Breast epithelium (tissue), 4 donors: ENCODE results near the gene TOX2. TPM values are rescaled to one million over a fixed set of nuclear protein-coding genes. Genes with fewer than 3 reads are reported as not detected.

Experiments used
- DNase-seq, 2 donors: peaks; one replicate each; pipeline ENCODE4 v3.0.0-alpha.2; 2019; ENCODE audit warnings: low spot score in 2 of 2
- H3K27ac ChIP-seq, 2 donors: fragments of 200-600 bp; sonication (generic) in 1 of 2; one replicate each; pipeline ENCODE4 v1.5.1; 2016 to 2019; ENCODE audit warnings: mild to moderate bottlenecking in 1 of 2
- H3K27me3 ChIP-seq, 2 donors: fragments of 200-600 bp; sonication (generic) in 1 of 2; one replicate each; pipeline versions ENCODE4 v1.5.1 to v1.6.0; 2017 to 2019; ENCODE audit warnings: control low read depth in 1 of 2, mild to moderate bottlenecking in 1 of 2
- H3K36me3 ChIP-seq: fragments of 200-600 bp; one replicate; pipeline ENCODE4 v1.5.1; 2019
- H3K4me1 ChIP-seq, 2 donors: fragments of 200-600 bp; sonication (generic); one replicate each; pipeline ENCODE4 v1.5.1; 2016 to 2019; ENCODE audit warnings: control low read depth in 1 of 2
- H3K4me3 ChIP-seq, 3 donors: fragments of 200-600 bp; sonication (generic); 1 replicate in 2 of 3; 2 replicates in 1 of 3; pipeline ENCODE4 v1.5.1; 2016 to 2019; ENCODE audit warnings: mild to moderate bottlenecking in 3 of 3, moderate library complexity in 2 of 3
- H3K9me3 ChIP-seq, 2 donors: fragments of 200-600 bp; sonication (generic) in 1 of 2; one replicate each; pipeline ENCODE4 v1.5.1; 2016 to 2019; ENCODE audit warnings: control low read depth in 1 of 2
- POLR2A ChIP-seq: fragments of 450-650 bp; IDR thresholded peaks from one replicate; pipeline ENCODE4 v1.6.1; 2016; ENCODE audit warnings: antibody characterized with exemption, mild to moderate bottlenecking, moderate library complexity
- POLR2AphosphoS5 ChIP-seq, 3 donors: sonication (generic); formaldehyde crosslinking; IDR thresholded peaks; one replicate each; pipeline ENCODE4 v1.6.1; 2017; ENCODE audit warnings: antibody characterized with exemption in 3 of 3
- intact Hi-C: fragments of 100-400 bp; cut with DNase I; formaldehyde crosslinking; loops from one replicate; pipeline ENCODE4 v1.15.1; 2023; ENCODE audit warnings: low total_unique reads
- total RNA-seq, 3 donors: library from RNA; depleted of rRNA; stranded (reverse); fragments of >200 nt; gene quantifications; one replicate each; pipeline ENCODE4 v1.1.0, GENCODE V29; 2016
- TF ChIP-seq, protein P1 (sequence below), 3 donors: fragments of 450-650 bp; IDR thresholded peaks; one replicate each; pipeline ENCODE4 v1.5.1; 2016 to 2017; ENCODE audit warnings: antibody characterized with exemption in 3 of 3, mild to moderate bottlenecking in 3 of 3, moderate library complexity in 3 of 3

The TOX2 gene
- total RNA-seq, 3 donors from 2014 or later, result 0.44 to 7.4 (median 0.66) TPM

DNA sequence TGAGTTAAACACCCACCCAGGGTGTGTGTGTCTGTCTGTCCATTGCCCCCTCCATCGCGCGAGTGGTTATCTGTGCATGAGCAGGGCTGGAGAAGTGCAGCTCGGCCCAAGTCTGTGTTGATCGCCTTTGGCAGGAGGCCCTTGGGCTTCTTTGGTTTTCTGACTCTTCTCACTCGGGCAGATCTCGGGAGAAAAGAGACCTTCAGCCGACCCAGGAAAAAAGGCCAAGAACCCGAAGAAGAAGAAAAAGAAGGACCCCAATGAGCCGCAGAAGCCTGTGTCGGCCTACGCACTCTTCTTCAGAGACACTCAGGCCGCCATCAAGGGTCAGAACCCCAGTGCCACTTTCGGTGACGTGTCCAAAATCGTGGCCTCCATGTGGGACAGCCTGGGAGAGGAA, 139.5 kb downstream of the TOX2 start:
- TF ChIP-seq POLR2A (no peak), POLR2AphosphoS5 (IDR thresholded peaks at IDR 0.05) (no peak)
- TF ChIP-seq, protein P1, sequence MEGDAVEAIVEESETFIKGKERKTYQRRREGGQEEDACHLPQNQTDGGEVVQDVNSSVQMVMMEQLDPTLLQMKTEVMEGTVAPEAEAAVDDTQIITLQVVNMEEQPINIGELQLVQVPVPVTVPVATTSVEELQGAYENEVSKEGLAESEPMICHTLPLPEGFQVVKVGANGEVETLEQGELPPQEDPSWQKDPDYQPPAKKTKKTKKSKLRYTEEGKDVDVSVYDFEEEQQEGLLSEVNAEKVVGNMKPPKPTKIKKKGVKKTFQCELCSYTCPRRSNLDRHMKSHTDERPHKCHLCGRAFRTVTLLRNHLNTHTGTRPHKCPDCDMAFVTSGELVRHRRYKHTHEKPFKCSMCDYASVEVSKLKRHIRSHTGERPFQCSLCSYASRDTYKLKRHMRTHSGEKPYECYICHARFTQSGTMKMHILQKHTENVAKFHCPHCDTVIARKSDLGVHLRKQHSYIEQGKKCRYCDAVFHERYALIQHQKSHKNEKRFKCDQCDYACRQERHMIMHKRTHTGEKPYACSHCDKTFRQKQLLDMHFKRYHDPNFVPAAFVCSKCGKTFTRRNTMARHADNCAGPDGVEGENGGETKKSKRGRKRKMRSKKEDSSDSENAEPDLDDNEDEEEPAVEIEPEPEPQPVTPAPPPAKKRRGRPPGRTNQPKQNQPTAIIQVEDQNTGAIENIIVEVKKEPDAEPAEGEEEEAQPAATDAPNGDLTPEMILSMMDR (IDR thresholded peaks at IDR 0.05), result no peak
- intact Hi-C loops, result no loop called here
- no peaks in the 10 kb centered on the region for H3K36me3 ChIP-seq
- H3K4me3 ChIP-seq, result no peak overlapping the region
- H3K9me3 ChIP-seq, result no peaks in the 10 kb centered on the region
- no peak overlapping the region for H3K27ac ChIP-seq
- H3K4me1 ChIP-seq, result no peaks in the 10 kb centered on the region
- no peaks in the 10 kb centered on the region for H3K27me3 ChIP-seq
- DNase-seq, result peak in 1 of 2 donors; percentile 11

DNA sequence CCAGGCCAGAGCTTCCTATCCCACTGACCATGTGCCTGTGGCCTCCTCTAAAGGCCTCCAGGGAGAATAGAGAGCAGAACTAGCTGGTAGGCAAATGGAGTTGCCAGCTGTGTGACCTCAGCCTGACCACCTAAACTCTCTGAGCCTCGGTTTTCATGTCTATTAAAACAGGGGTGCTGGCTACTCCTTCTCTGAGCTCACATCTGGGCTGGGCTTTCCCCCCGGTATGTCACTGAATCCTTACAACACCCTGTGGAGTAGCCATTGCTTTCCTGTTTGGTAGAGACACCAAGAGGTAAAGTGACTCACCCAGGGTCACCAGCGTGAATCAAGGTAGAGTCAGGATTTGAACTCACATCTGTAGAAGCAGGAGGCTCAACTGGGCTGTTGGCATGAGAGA, 140.2 kb downstream of the TOX2 start:
- no peak for DNase-seq
- no peaks in the 10 kb centered on the region for H3K27me3 ChIP-seq
- no peak overlapping the region for H3K27ac ChIP-seq
- no peaks in the 10 kb centered on the region for H3K4me1 ChIP-seq
- H3K4me3 ChIP-seq, result no peak overlapping the region
- intact Hi-C loops, result no loop called here
- H3K9me3 ChIP-seq, result no peaks in the 10 kb centered on the region
- H3K36me3 ChIP-seq, result no peaks in the 10 kb centered on the region
- no peak for TF ChIP-seq POLR2A
- TF ChIP-seq, protein P1 (IDR thresholded peaks at IDR 0.05), result no peak
- TF ChIP-seq POLR2AphosphoS5 (IDR thresholded peaks at IDR 0.05), result no peak

DNA sequence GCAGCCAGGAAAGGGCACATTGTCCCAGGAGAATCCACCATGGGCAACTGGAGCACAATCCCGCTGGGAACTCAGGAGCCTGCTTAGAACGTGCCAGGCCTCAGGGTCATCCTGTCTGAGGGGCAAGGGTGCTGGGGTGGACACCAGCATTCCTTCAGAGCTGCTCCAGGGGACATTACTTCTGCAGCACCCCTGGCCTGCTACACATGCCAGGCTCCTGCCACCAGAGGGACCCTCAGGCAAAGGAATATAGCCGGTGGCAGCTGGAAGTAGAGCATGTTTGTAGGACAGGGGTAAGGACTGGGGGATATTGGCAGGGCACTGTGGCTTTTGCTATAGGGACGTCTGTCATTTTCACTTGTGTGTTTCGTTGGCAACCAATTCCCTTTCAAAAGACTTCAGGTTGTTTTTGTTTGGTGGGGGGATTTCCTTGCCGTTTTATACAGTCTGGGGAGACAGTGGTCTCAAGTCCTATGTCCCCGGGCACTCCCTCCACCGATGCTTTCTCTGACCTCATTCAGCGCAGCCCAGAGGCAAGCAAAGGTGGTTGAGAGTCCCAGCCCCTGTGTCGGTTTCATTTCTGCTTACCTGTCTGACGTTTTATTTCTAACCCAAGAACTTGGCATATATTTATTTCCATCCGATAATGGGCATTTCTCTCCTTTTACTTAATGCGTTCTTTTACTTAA, 141.5 kb downstream of the TOX2 start:
- Histone ChIP-seq H3K4me1 (no peaks in the 10 kb centered on the region), H3K27me3 (no peaks in the 10 kb centered on the region), H3K9me3 (no peaks in the 10 kb centered on the region), H3K36me3 (no peaks in the 10 kb centered on the region), H3K27ac (no peak overlapping the region), H3K4me3 (no peak overlapping the region)
- TF ChIP-seq POLR2A (no peak), POLR2AphosphoS5 (IDR thresholded peaks at IDR 0.05) (no peak)
- TF ChIP-seq, protein P1 (IDR thresholded peaks at IDR 0.05), result no peak
- peak in 1 of 2 donors; percentile 13 for DNase-seq
- intact Hi-C loops, result no loop called here

DNA sequence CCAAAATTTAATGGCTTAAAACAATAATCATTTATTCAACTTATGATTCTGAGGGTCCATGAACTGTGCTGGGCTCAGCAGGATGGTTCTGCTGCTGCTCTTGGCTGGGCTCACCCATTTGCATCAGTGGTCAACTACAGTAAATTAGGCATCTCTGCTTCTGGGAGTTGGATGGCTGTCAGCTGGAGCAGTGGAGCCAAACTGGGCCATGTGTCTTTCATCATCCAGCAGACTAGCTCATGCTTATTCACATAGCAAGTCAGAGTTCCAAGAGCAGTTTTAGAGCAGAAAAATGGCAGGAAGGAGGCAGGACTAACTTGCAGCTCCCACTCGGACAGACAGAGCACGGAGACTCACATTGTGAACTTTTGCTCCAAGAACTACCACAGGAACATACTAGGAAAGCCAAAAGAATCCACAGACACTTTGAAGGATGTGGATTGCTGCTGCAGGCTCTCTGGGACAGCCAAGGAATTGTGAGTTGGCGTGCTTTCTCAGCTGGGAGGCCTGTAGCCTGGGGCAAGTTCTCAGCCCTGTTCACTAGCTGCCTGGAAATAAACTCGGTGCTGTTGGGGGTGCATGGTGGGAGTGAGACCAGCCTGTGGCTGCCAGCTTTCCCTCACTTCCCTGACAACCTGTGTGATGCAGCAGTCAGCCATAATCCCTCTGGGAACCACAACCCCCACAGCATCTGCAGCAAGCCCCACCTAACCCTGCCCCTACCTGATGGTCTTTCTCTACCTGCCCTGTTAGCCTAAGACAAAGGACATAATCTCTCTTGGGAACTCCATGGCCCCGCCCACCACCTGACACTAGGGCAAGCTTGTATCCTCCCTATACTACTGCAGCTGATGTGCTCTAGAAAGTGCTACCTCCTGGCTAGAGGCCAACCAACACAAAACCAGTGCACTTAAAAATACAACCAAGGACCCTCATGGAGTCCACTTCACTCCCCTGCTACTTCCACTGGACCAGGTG, 143.3 kb downstream of the TOX2 start:
- TF ChIP-seq POLR2AphosphoS5 (IDR thresholded peaks at IDR 0.05) (no peak), POLR2A (no peak)
- TF ChIP-seq, protein P1 (IDR thresholded peaks at IDR 0.05), result no peak
- DNase-seq, result peak in 1 of 2 donors; percentile 7
- intact Hi-C loops, result no loop called here

More for the DNA sequence above, 143.3 kb downstream of the TOX2 start:
- no peaks in the 10 kb centered on the region for H3K4me1 ChIP-seq
- no peak overlapping the region for H3K27ac ChIP-seq
- no peaks in the 10 kb centered on the region for H3K36me3 ChIP-seq
- H3K27me3 ChIP-seq, result no peaks in the 10 kb centered on the region
- H3K4me3 ChIP-seq, result no peak overlapping the region
- H3K9me3 ChIP-seq, result no peaks in the 10 kb centered on the region
